ENCODE measurements around the gene CHRNA1. TPM values are rescaled to one million over a fixed set of nuclear protein-coding genes. Genes with fewer than 3 reads are reported as not detected.

The CHRNA1 gene
- total RNA-seq, 1 experiment from 2014 or later = 1.8 TPM

GRCh38 chr2:174780191-174780840, 16.0 kb upstream of the CHRNA1 start:
- no peaks in the 10 kb centered on the region for H3F3A ChIP-seq (ENCODE audit: low read length, unreplicated experiment)
- H3K4me1 ChIP-seq (ENCODE audit: insufficient read depth, low read length) = peaks cover 11% of the 10 kb centered on the region
- H3K4me2 ChIP-seq (ENCODE audit: low read length) = no peak overlapping the region
- DNase-seq (peak; percentile 10), ATAC-seq (no peak)
- no peaks in the 10 kb centered on the region for H4K20me1 ChIP-seq (ENCODE audit: low read length)
- no peak overlapping the region for H3K4me3 ChIP-seq (ENCODE audit: low read length)
- no peaks in the 10 kb centered on the region for H3K9me3 ChIP-seq (ENCODE audit: low read length)
- CTCF ChIA-PET = interaction anchor here (0.8 kb wide), 1 partner anchor 20 kb away, joined by 3 read pairs; no protein-coding TSS in a partner anchor
- BruUV-seq (replicated peaks) = no TSS peak
- POLR2A ChIA-PET (ENCODE audit: unreplicated experiment) = no interaction called here
- TF ChIP-seq CTCF (conservative IDR thresholded peaks at IDR 0.05; ENCODE audit: low read depth, low read length) (no peak), EZH2 (IDR thresholded peaks at IDR 0.05; ENCODE audit: low read length, unreplicated experiment) (no peak), EZH2phosphoT487 (IDR thresholded peaks at IDR 0.05; ENCODE audit: borderline replicate concordance, low read length) (no peak)
- H3K9me2 ChIP-seq (replicated peaks; ENCODE audit: low read length) = no peaks in the 10 kb centered on the region
- no peak overlapping the region for H3K9ac ChIP-seq (ENCODE audit: low read length)
- H3K79me2 ChIP-seq (ENCODE audit: low read length) = no peaks in the 10 kb centered on the region
- no peaks in the 10 kb centered on the region for H3K27me3 ChIP-seq (ENCODE audit: low read length)
- no peaks in the 10 kb centered on the region for H3K36me3 ChIP-seq (ENCODE audit: low read depth, low read length)
- H2AFZ ChIP-seq (ENCODE audit: low read length) = no peak overlapping the region
- no peak overlapping the region for H3K27ac ChIP-seq (ENCODE audit: low read length)
- intact Hi-C loops (cut with micrococcal nuclease) = no loop called here

- no peak overlapping the region for H3K9ac ChIP-seq (ENCODE audit: low read length)
- H3K27ac ChIP-seq (ENCODE audit: low read length) = no peak overlapping the region
- no peaks in the 10 kb centered on the region for H3K36me3 ChIP-seq (ENCODE audit: low read depth, low read length)
- H3K4me1 ChIP-seq (ENCODE audit: insufficient read depth, low read length) = peaks cover 11% of the 10 kb centered on the region
- H3F3A ChIP-seq (ENCODE audit: low read length, unreplicated experiment) = no peaks in the 10 kb centered on the region
- CTCF ChIA-PET = no interaction called here
- H3K9me2 ChIP-seq (replicated peaks; ENCODE audit: low read length) = no peaks in the 10 kb centered on the region
- intact Hi-C loops (cut with micrococcal nuclease) = no loop called here
- H2AFZ ChIP-seq (ENCODE audit: low read length) = no peak overlapping the region
- H3K4me2 ChIP-seq (ENCODE audit: low read length) = no peak overlapping the region
- H3K4me3 ChIP-seq (ENCODE audit: low read length) = no peak overlapping the region
- no peak for TF ChIP-seq EZH2 (IDR thresholded peaks at IDR 0.05; ENCODE audit: low read length, unreplicated experiment)
- TF ChIP-seq EZH2phosphoT487 (IDR thresholded peaks at IDR 0.05; ENCODE audit: borderline replicate concordance, low read length) = no peak
- TF ChIP-seq CTCF (conservative IDR thresholded peaks at IDR 0.05; ENCODE audit: low read depth, low read length) = no peak
- POLR2A ChIA-PET (ENCODE audit: unreplicated experiment) = no interaction called here
- no peak for ATAC-seq
- DNase-seq = no peak
- H3K9me3 ChIP-seq (ENCODE audit: low read length) = no peaks in the 10 kb centered on the region
- no peaks in the 10 kb centered on the region for H3K27me3 ChIP-seq (ENCODE audit: low read length)
- no peaks in the 10 kb centered on the region for H3K79me2 ChIP-seq (ENCODE audit: low read length)
- no peaks in the 10 kb centered on the region for H4K20me1 ChIP-seq (ENCODE audit: low read length)
- no TSS peak for BruUV-seq (replicated peaks)
Observed at GRCh38 chr2:174779361-174779928, 15.2 kb upstream of the CHRNA1 start.

All from PC-3 (cell line).